Esophagus muscularis mucosa (tissue), 4 donors: ENCODE measurements around the gene PDE4D.

Source experiments
- EP300 ChIP-seq: sonication (generic); formaldehyde crosslinking; IDR thresholded peaks from one replicate; pipeline ENCODE4 v1.6.1; 2017; ENCODE audit warnings: antibody characterized with exemption
- POLR2A ChIP-seq: fragments of 450-650 bp; IDR thresholded peaks from one replicate; pipeline ENCODE4 v1.6.1; 2017; ENCODE audit warnings: antibody characterized with exemption, moderate library complexity, mild to moderate bottlenecking, low read depth
- TF ChIP-seq, protein P1 (sequence below), 3 experiments: fragments of 200-600 bp in 2 of 3; fragments of 450-650 bp in 1 of 3; sonication (generic) in 2 of 3; IDR thresholded peaks; one replicate each; pipeline ENCODE4 v1.5.1; 2017 to 2019; ENCODE audit warnings: antibody characterized with exemption in 3 of 3, mild to moderate bottlenecking in 2 of 3, moderate library complexity in 1 of 3

DNA sequence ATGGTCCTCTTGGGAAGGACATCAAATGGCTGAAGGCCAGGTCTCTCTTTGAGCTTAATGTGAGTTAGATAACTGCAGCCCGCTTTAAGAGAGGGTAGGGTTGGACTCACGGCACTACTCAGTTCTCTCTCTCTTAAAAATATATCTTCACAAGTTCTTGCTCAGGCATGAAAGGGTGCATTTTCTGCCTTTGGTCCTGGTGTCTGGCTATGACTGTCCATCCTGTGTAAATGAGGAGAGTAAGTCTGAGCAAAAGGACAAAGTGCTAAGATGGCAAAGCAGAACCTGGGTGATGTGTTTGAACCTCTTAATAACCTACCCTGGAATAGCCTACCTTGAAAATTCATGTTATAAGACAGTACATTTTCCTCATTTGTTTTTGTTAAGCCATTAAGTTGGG, 293.4 kb downstream of the PDE4D start:
- TF ChIP-seq, protein P1, sequence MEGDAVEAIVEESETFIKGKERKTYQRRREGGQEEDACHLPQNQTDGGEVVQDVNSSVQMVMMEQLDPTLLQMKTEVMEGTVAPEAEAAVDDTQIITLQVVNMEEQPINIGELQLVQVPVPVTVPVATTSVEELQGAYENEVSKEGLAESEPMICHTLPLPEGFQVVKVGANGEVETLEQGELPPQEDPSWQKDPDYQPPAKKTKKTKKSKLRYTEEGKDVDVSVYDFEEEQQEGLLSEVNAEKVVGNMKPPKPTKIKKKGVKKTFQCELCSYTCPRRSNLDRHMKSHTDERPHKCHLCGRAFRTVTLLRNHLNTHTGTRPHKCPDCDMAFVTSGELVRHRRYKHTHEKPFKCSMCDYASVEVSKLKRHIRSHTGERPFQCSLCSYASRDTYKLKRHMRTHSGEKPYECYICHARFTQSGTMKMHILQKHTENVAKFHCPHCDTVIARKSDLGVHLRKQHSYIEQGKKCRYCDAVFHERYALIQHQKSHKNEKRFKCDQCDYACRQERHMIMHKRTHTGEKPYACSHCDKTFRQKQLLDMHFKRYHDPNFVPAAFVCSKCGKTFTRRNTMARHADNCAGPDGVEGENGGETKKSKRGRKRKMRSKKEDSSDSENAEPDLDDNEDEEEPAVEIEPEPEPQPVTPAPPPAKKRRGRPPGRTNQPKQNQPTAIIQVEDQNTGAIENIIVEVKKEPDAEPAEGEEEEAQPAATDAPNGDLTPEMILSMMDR (IDR thresholded peaks at IDR 0.05), result no peak
- no peak for TF ChIP-seq POLR2A
- no peak for TF ChIP-seq EP300
